Thyroid gland (tissue), 4 donors: ENCODE data around the gene KDM5B.

Experiments
- CTCF ChIP-seq, 6 experiments: fragments of 200-600 bp in 3 of 6; fragments of 450-650 bp in 3 of 6; sonication (generic) in 3 of 6; IDR thresholded peaks; one replicate each; pipeline ENCODE4 v1.5.1; 2016 to 2019; ENCODE audit warnings: antibody characterized with exemption in 6 of 6, mild to moderate bottlenecking in 2 of 6, inconsistent platforms in 1 of 6, moderate library complexity in 1 of 6
- POLR2A ChIP-seq, 2 donors: fragments of 450-650 bp; IDR thresholded peaks; one replicate each; pipeline ENCODE4 v1.6.1; 2017; ENCODE audit warnings: antibody characterized with exemption in 2 of 2, mild to moderate bottlenecking in 2 of 2, moderate library complexity in 1 of 2

- no peak for TF ChIP-seq CTCF (IDR thresholded peaks at IDR 0.05)
- no peak for TF ChIP-seq POLR2A (IDR thresholded peaks at IDR 0.05)
These were observed 1.3 kb downstream of the KDM5B start for GRCh38 chr1:202806845-202807450.
